Activated CD8-positive, alpha-beta memory T cell treated with anti-CD3 and anti-CD28 coated beads, Interleukin-2, amount 50 U/mL, for 24 hours (primary cell): ENCODE data around the gene NDC1.
"Not testable (repeated sequence)": the region's sequence is repeated elsewhere in the genome, so short reads cannot be mapped to it uniquely, and the experiment has no call there.

Experiments used
- DNase-seq: peaks from one replicate; pipeline ENCODE4 v3.0.0-alpha.2; 2020; ENCODE audit errors: extremely low read depth

NDC1 gene

DNA sequence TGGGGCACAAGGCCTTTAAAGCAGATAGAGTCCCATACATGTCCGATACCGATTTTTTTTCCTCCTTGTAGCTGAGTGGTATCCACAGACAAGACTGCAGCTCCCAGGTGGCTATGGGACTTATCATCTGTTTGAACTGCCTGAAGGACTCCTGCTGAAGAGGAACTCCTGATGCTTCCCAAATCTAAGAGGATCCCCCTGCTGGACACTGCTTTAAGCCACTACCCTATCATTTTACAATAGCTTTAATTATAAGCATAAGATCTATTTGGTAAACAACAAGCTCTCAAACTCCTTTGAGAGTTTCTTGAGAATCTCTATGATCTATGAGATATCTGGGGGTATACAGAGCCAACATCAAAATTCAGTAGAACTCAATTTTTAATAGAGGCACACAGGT is 11.7 kb downstream of the NDC1 start:
- no peak for DNase-seq

DNA sequence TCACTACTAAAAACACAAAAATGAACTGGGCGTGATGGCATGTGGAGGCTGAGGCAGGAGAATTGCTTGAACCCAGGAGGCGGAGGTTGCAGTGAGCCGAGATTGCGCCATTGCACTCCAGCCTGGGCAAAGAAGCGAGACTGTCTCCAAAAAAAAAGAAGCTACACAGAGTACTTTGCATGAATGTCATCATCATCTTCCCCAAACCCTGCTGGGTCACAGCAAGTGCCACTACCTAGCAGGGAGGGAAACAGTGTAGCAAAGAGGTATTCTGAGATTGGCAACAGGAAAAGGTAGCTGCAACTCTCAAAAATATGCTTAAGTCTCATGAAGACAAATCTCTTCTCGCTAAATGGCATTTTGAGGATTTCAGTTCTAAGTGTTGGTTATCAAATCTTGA is 12.8 kb downstream of the NDC1 start:
- no peak for DNase-seq

GRCh38 chr1:53822931-53823330 is 15.2 kb downstream of the NDC1 start:
- DNase-seq, result no peak

- DNase-seq, result no peak
Observed at GRCh38 chr1:53821380-53821779, 16.7 kb downstream of the NDC1 start.

DNA sequence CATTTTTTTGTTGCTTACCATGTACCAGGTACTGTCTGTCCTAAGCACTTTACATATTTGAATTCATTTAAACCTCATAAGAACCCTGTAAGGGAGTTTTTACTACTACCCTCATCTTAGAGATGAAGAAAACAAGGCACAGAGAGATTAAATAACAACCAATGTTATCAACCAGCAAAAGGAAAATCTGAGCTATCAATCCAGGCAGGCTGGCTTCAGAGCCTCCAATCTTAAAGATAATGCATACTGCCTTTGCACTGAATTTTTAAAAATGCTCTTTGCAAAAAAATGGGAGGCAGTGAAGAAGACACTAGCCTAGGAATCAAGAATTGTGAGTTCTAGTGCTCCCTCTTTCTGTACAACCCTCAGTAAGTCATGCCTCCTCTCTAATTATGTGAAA is 18.7 kb downstream of the NDC1 start:
- no peak for DNase-seq

- not testable (repeated sequence) for DNase-seq
Observed at GRCh38 chr1:53816584-53816983, 21.5 kb downstream of the NDC1 start.

- not testable (repeated sequence) for DNase-seq
Observed at GRCh38 chr1:53815484-53815883, 22.6 kb downstream of the NDC1 start.

GRCh38 chr1:53811414-53811851 is 26.7 kb downstream of the NDC1 start:
- DNase-seq, result no peak

GRCh38 chr1:53810497-53810896 is 27.6 kb downstream of the NDC1 start:
- no peak for DNase-seq

GRCh38 chr1:53810007-53810406 is 28.1 kb downstream of the NDC1 start:
- no peak for DNase-seq

- DNase-seq, result no peak
Observed at GRCh38 chr1:53807916-53808315, 30.2 kb downstream of the NDC1 start.

- no peak for DNase-seq
Observed at GRCh38 chr1:53804791-53805505, 33.1 kb downstream of the NDC1 start.

DNA sequence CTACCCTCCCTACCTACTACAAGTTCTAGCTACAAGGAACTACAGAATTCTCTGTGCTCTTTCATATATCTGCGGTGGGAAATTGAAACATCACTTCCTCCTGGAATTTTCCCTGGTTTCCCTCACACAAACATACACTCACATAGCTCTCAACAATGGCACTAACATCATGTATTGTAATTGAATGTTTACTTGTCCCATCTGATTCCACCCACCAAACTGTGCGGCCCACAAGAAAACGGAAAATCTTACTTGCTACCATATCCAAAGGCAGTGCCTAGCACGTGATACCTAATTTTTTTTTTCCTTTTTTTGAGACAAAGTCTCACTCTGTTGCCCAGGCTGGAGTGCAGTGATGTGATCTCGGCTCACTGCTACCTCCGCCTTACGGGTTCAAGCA is 33.9 kb downstream of the NDC1 start:
- DNase-seq, result no peak

DNA sequence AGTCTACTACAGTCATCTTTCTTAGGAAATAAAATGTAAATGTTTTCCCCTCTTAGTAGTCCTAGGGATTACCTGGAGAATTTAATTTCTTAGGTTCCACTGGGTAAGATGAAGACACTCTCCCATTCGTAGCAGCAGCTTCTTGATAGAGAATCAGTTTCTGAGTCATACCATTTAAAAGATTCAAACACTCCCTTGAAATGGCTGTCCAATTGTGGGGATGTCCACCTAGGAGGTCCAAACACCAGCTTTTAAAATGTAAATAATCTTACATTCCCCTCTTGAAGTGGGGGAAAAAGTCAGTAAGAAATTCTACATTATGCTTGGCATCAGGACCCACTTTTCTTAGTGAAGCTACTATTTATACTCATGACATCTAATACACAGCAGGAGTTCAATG is 37.5 kb downstream of the NDC1 start:
- DNase-seq, result no peak

- DNase-seq, result no peak
Observed at GRCh38 chr1:53799141-53799540, 39.0 kb downstream of the NDC1 start.

DNA sequence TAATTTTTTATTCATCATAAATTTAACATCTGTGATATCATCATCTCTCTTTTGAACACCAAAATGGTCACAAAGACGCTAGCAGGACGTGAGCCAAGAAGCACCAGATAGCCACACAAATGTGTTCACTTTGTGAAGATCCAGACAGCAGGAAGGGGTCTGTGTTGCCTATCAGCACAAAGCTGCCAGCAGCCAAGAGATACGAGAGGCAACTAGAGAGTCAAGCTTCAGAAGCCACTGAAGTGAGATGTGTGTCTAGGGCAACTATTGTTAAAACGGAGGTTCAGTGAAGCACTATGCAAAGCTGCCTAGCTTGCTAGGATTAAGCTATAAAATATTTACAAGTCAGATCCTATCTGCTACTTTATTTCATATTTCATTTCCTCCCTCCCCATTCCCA is 45.3 kb downstream of the NDC1 start:
- no peak for DNase-seq

GRCh38 chr1:53787655-53788054 is 50.4 kb downstream of the NDC1 start:
- DNase-seq, result no peak

DNA sequence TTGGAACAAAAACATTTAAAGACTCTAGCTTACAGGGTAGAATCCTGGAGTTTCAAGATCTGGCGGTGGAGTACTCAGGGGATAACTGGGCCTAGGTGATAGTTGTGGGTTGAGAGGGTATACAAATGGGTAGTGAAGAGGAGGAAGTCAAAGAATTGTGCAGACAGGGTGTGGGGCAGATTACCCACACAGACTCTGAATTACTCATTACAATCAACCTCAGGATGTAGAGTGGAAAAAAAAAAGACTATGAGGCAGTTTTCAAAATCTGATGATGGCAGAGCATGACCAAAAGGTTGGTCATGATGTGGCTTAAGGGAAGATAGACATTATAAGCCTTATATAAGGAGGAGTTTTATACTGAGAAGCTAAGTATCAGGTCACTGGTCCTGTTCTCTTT is 55.0 kb downstream of the NDC1 start:
- no peak for DNase-seq

DNA sequence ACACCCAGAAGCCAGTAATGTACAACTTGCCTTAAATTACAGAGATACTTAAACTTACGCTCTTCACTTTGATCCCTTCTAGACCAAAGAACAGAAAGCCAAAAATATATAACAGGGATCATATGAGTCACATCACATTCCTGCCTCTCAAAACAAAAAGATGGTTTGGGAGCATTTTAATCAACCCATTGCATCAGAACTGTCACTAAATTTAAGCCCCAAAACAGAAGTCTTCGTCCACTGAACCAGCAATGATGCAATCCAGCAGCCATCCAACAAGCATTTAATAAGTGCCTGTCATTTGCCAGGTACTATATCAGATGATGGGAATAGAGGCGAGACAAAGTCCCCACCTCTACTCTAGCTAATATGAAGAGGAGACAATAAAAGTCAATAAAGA is 56.4 kb downstream of the NDC1 start:
- DNase-seq, result no peak

GRCh38 chr1:53777272-53777671 is 60.8 kb downstream of the NDC1 start:
- no peak for DNase-seq

- no peak for DNase-seq
Observed at GRCh38 chr1:53771648-53772047, 66.4 kb downstream of the NDC1 start.

- no peak for DNase-seq
Observed at GRCh38 chr1:53769780-53770179, 68.3 kb downstream of the NDC1 start.

DNA sequence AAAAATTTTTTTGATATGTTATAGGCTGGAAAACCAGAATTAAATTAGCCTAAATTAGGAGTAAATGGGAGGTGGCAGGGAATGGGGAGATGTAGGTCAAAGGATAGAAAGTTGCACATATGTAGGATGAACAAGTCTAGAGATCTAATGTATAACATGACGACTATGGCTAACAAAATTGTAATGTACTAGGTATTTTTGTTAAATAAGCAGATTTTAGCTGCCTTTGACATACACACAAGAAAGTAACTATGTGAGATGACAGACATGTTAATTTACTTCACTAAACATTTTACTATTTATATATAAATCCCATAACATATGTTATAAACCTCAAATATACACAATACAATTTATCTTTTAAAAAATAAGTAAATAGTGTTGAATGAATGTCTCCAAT is 68.9 kb downstream of the NDC1 start:
- DNase-seq, result no peak

DNA sequence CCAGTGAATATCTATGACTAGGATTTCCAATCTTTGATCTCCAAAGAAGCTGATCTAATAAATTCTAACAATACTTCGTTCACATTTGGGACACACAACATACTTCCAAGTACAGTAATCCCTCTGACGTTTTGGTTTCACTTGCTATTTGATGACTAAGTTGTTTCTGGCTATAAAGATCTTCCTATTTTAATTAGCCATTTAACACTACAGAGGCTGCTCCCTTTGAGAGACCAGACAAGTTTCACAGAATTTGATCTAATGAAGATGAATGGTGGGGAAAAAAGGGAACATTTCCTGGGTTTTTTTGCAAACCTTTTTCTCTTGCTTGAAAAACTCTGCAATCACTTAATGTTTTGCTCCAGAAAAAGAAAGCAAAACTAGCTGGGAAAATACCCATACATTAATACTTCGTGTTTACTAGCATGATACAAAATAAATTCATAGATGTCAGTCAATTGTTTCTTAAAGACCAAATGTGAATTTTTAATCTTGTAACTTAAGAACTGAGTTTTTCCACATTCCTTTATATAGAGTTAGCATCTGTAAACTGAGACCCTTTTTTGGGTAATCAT is 71.2 kb downstream of the NDC1 start:
- no peak for DNase-seq
